Endometrial microvascular endothelial cells (primary cell): ENCODE data around the gene DENND2D. TPM values are rescaled to one million over a fixed set of nuclear protein-coding genes. Genes with fewer than 3 reads are reported as not detected.

ENCODE experiments used
- in situ Hi-C: cut with HindIII; loops from 2 replicates; pipeline ENCODE4 v1.10.0; 2017; ENCODE audit warnings: low sequenced_read_pairs, low pct_unique_long_range_greater_than_20kb; ENCODE audit errors: inconsistent ontology term
- total RNA-seq: library from RNA; depleted of rRNA; stranded (reverse); fragments of >200 nt; gene quantifications from one replicate; pipeline ENCODE4 v1.2.3, GENCODE V29; 2015; ENCODE audit errors: inconsistent ontology term

The DENND2D gene
- total RNA-seq, 1 donor from 2014 or later: not detected

DNA sequence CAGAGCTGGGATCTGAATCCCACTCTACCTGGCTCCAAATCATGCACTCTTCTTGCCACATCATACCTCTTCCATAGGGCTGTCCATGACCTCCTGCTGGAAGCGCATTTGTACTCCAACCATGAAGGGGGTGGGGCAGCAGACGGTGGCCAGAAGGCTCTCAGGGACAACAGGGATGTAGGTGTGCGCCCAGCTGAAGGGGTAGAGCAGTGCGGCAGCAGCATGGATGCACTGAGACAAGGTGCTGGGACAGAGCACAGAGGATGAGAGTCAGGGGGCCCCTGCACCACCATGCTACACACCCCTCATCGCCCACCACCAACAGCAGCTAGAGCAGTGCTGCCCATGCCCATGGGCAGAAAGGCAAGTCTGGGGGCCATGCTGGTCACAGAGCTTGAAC lies 8.4 kb downstream of the DENND2D start:
- in situ Hi-C loops: no loop called here

GRCh38 chr1:111191496-111191895 lies 8.9 kb downstream of the DENND2D start:
- in situ Hi-C loops: no loop called here

- in situ Hi-C loops: no loop called here
Measured at GRCh38 chr1:111190931-111191451, 9.5 kb downstream of the DENND2D start.

- in situ Hi-C loops: no loop called here
Measured at GRCh38 chr1:111184663-111185062, 15.8 kb downstream of the DENND2D start.

DNA sequence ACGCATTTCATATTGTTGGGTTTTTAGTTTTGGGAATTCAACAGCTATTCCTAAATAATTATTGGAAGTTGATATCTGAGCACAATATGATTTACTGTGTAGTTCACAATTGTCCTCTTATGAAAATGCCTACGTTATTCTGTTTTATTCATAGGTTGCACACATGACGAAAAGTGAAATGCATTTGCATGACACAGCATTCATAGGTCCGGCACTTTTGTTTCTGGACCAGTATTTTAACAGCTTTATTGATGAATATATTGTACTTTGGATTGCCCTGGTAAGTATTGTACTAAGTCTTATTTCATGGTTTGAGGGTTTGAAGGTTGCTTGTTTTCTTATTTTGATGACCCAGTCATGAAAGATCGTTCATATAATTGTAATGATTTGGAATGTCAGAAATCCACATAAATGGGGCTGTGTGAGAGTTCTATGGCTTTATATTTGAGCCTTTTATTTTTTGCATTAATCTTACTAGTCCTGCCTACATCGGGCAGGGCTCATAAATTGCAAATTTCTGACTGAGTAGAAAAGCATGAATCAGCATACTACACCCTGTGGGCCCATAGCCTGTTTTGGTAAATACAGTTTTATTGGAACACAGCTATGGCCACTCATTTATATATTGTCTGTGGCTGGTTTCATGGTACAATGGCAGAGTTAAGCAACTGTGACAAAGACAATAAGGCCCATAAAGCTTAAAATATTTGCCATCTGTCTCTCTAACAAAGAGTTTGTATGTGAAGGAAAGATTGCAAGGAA lies 17.0 kb downstream of the DENND2D start:
- in situ Hi-C loops: no loop called here

DNA sequence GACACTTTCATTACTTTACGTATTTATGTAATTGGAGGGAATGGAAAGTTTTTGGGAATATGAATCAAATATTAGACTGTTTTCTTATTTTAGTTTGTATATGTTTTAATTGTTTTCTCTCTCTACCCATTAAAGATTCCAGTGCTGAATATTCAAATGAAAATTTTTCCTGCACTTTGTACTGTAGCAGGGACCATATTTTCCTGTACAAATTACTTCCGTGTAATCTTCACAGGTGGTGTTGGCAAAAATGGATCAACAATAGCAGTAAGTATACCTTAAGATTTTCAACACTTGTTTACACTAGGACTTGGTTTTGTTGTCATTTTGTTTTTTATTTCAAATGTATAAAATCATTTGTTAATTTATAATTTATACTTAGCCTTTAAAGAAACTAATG lies 18.4 kb downstream of the DENND2D start:
- in situ Hi-C loops: no loop called here

GRCh38 chr1:111179968-111180533 lies 20.4 kb downstream of the DENND2D start:
- in situ Hi-C loops: no loop called here

- in situ Hi-C loops: no loop called here
Measured at GRCh38 chr1:111176678-111177077, 23.8 kb downstream of the DENND2D start.

DNA sequence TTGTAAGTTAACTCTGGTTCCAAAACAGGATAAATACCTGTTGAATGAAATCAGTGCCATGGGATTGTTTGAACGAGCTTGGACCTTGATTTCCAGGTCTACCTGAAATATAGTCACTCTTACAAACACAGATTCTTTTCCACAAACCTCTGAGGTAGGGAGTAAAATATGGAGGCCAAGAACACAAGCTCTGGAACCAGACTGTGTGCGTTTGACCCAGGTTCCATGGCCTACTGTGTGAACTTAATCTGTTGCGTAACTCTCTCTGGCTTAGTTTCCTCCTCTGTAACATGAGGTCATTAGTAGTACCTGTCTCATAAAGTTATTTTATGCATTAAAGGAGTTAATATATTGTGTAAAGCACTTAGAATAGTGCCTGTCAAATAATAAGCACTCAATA lies 25.1 kb downstream of the DENND2D start:
- in situ Hi-C loops: no loop called here

- in situ Hi-C loops: no loop called here
Measured at GRCh38 chr1:111174070-111174469, 26.4 kb downstream of the DENND2D start.

- in situ Hi-C loops: no loop called here
Measured at GRCh38 chr1:111172463-111172862, 28.0 kb downstream of the DENND2D start.

DNA sequence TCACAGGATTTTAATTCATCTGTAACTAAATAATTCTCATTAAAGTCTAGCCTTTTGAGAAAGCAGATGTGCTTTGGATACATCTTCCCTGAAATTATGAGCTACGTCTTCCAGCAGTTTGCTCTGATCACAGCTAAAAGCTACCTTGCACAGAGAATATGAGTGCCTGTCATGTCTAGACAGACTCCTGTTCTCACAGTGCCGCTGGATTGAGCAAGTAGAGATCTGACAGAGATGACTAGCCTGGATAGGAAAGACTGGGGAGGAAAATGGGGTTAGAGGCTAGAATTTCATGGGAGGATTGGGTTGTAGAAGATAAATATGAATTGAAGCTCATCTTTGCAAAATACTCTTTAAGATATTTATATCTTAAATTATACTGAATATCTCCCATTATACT lies 36.3 kb downstream of the DENND2D start:
- in situ Hi-C loops: no loop called here

GRCh38 chr1:111163363-111163762 lies 37.1 kb downstream of the DENND2D start:
- in situ Hi-C loops: no loop called here

DNA sequence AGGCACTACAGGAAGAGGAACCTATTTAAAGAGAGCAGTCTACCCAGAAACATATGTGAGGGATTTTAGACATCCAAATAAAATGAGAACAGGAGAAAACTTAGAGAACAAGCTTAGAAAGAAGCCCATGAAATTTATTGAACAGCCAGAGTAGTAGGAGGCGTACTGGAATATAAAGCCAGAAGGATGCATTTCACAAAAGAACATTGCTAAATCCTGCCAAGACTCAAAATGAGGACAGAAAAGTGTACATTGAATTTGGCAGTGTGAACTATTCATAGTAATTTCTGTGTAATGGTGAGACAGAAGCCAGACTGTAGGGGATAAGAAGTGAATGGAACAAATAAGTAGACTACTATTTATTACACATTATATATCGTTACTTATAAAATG lies 38.0 kb downstream of the DENND2D start:
- in situ Hi-C loops: no loop called here

DNA sequence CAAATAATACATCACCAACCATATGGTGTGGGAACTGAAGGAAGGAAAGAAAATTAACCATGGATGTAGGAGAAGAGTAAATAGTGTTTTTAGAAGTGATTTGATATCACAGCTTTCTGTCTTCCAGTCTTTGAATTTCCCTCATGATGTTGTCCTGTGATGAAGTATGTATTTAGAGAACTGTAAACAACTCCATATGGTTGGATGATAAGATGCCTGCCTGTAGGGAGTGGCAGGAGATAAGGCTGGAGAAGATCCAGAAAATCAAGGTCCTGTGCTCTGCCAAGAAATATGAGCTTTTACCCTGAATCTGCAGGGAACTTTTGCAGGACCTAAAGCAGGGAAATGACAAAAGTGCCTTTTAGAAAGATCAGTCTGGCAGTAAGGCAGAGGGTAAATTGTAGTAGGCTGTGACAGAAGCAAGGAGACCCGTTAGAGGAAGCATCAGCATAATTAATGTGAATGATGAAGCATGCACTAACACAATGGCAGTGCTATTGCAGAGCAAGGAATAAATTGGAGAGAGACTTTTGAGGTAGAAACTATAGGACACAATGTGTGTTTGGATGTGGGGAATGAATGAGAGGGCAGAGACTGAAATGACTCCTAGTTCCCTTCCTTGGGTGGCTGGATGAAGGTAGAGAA lies 38.5 kb downstream of the DENND2D start:
- in situ Hi-C loops: no loop called here

GRCh38 chr1:111157431-111157830 lies 43.0 kb downstream of the DENND2D start:
- in situ Hi-C loops: no loop called here

- in situ Hi-C loops: no loop called here
Measured at GRCh38 chr1:111154021-111154999, 46.1 kb downstream of the DENND2D start.

- in situ Hi-C loops: no loop called here
Measured at GRCh38 chr1:111151838-111152237, 48.6 kb downstream of the DENND2D start.

DNA sequence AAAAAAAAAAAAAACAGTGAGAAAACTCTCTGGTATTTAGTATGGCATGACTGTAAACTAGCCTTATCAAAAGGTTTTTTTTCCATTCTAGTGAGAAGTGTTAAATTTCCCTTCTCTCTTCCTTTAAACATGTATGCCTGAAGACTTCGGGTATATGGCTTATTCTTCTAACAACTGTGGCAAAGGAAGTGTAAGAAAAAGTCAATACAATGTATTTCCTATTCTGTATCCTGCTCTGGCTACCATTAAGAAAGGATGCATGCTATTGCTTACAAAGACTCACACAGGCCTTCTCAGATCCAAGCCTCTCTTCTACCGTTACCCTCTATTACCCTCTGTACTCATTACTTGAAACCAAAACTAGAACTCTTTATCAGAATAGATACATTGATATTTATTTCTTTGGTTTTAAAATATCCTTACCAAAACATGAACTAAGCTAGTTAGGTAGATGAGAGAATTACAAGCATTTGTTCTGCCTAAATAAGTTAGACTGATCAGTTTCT lies 52.0 kb downstream of the DENND2D start:
- in situ Hi-C loops: no loop called here
